ENCODE data around the gene RHOU. TPM values are rescaled to one million over a fixed set of nuclear protein-coding genes. Genes with fewer than 3 reads are reported as not detected.

The RHOU gene
- total RNA-seq, 1 experiment from 2014 or later = 3.2 TPM

Other genes starting within 250 kb of the RHOU start
- gene RNF187, start 248.1 kb upstream of the RHOU start, total RNA-seq (2014; rRNA removed; shearing (Covaris generic)) = 65.0 and 77.0 TPM in 2 replicates

Data from SJCRH30 (cell line).